H1 (cell line): ENCODE results near the gene TMEM72. TPM values are rescaled to one million over a fixed set of nuclear protein-coding genes. Genes with fewer than 3 reads are reported as not detected.

Experiments
- EGR1 ChIP-seq: IDR thresholded peaks from 2 replicates; pipeline ENCODE4 v1.6.1; 2011; ENCODE audit warnings: low read depth, low read length, borderline replicate concordance
- KDM5A ChIP-seq: fragments of 200-600 bp; IDR thresholded peaks from 2 replicates; pipeline ENCODE4 v1.7.1; 2012; ENCODE audit warnings: mild to moderate bottlenecking, low read length, inconsistent platforms, mixed read lengths
- polyA plus RNA-seq, 7 experiments: library from polyadenylated mRNA; depleted of rRNA in 3 of 7; stranded (reverse) in 5 of 7; unstranded in 2 of 7; fragments of >200 nt in 5 of 7; fragments of 200-250 nt in 2 of 7; gene quantifications; 1 replicate in 5 of 7; 2 replicates in 1 of 7; 4 replicates in 1 of 7; pipeline versions ENCODE4 v1.2.1 to v1.2.3, GENCODE V29; 2011 to 2013; ENCODE audit warnings: missing spikeins in 2 of 7, mixed read lengths in 2 of 7
- total RNA-seq: library from RNA; stranded (reverse); fragmentation: NEBNext Ultra II Directional; extraction: Animal tissue kit (Norgen Biotek cat#: 25700); gene quantifications from 2 replicates; pipeline ENCODE4 v1.2.1, GENCODE V29; 2021

Gene TMEM72
- total and polyA plus RNA-seq, 2 of the 8 experiments (the other 6 are each of a cell fraction or from before 2014, with no cell fraction given): not detected

DNA sequence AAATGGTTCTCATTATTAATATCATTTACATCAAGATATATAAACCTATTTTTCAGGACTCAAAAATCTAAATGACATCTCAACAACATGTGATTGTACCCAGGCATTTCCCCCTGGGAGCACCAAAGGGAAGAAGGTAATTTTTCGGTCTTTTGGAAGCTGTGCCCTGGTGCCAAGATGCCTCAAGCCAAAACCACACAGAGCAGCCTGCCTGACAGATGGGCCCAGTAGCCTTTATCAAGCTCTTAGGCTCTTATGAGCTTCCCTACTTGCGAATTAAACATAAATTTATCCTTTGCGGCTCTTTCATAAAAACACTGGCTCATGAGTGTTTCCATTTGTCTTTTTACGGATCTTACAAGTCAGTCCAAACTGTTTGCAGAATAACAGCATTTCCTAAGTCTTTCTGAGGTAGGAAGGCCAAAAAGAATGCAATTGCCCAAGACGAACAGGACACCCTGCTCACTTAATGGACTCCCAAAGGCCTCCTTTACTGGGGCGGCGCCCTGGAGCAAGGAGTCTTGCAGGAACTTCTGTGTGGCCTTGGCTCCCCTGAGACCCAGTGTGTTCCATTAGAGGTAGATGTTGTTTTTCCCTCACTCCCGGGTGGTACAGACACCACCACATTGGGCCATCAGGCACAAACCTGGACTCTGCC, 44.4 kb downstream of the TMEM72 start (continued):
- TF ChIP-seq KDM5A: no peak
- TF ChIP-seq EGR1: no peak
